ENCODE results near the gene SYNDIG1.

Gene SYNDIG1

DNA sequence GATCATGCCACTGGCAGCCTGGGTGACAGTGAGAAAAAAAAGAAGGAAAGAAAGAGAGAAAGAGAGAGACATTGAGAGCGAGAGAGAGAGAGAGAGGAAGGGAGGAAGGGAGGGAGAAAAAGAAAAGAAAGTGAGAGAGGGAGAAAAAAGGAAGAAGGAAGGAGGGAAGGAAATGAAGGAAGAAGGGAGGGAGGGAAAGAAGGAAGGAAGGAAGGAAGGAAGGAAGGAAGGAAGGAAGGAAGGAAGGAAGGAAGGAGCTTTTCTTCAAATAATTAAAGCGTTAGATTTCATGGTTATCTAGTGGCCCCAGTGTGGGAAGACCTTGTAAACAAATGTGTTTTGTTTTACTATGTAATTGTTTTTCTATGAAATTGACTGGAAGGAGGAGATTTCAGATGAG is 170.8 kb downstream of the SYNDIG1 start:
- DNase-seq: no peak

GRCh38 chr20:24640686-24641085 is 171.3 kb downstream of the SYNDIG1 start:
- no peak for DNase-seq

- DNase-seq: no peak
These were observed 174.6 kb downstream of the SYNDIG1 start for GRCh38 chr20:24643731-24644626.

- DNase-seq: no peak
These were observed 176.9 kb downstream of the SYNDIG1 start for GRCh38 chr20:24646321-24646720.

GRCh38 chr20:24647713-24648112 is 178.3 kb downstream of the SYNDIG1 start:
- no peak for DNase-seq

GRCh38 chr20:24648481-24648880 is 179.1 kb downstream of the SYNDIG1 start:
- no peak for DNase-seq

DNA sequence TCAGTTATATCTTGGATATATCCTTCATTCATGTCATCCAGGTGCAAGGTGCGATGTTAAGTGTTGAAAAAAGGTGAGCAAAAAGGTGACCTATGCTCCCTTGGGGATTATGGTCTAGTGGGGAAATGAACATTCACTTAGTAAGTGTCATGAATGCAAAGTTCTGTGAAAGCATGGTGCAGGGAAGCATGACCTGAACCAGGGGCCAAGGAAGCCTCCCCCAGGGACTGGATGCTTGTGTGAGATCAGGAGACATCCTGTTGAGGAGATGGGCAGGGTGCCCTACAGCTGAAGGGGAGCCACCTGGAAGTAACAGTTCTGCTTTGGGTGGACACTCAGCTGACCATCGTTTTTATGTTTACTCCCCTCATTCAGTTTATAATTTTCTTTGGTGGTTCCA is 179.5 kb downstream of the SYNDIG1 start:
- DNase-seq: no peak

GRCh38 chr20:24649787-24650490 is 180.5 kb downstream of the SYNDIG1 start:
- no peak for DNase-seq

GRCh38 chr20:24651171-24651975 is 181.9 kb downstream of the SYNDIG1 start:
- no peak for DNase-seq

DNA sequence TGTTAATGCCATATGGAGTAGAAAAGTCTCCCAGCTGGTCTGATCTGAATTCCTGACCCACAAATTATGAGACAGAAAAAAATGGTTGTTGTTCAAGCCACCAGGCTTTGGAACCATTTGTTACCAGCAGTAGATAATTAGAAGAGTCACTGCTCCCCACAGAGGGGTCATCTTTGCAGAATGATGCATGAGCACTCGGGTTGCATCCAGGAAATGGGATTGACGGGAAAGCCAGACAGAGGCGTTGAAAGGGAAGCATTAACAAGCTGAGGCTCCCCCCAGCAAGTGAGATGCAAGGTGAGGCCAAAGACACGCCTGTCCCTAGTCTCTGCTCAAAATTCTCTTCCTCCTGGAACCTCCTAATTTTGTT is 182.5 kb downstream of the SYNDIG1 start:
- DNase-seq: no peak

- DNase-seq: no peak
These were observed 183.9 kb downstream of the SYNDIG1 start for GRCh38 chr20:24653306-24653705.

DNA sequence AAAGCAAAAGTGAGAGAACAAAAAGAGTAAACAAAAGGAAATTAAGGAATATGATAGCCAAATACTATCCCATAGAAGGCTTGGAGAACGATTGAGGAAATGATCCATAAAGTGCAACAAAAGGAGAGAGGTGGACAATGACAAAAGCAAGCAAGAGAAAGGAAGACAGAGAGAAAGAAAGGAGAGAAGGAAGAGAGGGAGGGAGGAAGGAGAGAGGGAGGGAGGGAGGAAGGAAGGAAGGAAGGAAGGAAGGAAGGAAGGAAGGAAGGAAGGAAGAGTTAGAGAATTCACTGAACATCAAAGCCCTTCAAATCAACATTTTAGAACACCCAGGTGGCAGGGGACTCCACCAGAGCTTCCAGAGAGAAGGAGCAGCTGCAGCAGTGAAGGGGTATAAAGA is 185.0 kb downstream of the SYNDIG1 start:
- no peak for DNase-seq

GRCh38 chr20:24656391-24656790 is 187.0 kb downstream of the SYNDIG1 start:
- no peak for DNase-seq

GRCh38 chr20:24657196-24657595 is 187.8 kb downstream of the SYNDIG1 start:
- no peak for DNase-seq

- no peak for DNase-seq
These were observed 188.6 kb downstream of the SYNDIG1 start for GRCh38 chr20:24657878-24658620.

DNA sequence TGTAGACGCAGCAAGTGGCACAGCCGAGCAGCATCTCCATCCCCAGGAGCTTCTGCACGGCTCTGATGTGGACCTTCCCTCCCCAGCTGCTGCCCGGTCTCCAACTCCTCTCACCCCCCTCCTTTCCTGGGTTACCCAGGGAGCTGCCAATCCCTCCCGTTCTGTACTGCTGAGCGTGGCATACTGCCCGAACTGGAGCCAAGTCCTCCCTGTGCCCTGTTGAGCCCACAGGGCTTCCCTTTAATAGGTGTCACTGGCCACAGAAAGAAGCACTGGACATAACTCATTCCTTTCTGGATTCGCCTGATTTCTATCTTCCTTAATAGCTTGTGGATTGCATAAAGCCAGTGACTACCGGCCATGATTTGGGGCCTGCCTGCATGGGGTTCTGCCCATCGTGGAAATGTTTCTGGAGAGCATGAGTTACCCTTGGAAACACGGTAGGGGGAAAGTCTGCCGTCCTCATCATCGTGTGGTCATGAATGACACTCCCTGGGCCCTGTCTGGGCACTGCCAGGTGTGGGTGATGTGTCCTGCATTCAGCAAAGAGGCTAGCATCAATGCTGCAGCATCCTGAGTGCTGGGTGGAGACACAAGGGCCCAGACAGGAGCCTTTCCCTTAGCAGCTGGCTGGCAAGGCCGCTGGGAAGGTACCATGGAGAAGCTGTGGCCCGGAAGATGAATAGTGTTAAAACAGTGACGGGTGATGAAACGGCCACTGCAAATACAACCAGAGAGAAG is 189.7 kb downstream of the SYNDIG1 start:
- DNase-seq: no peak

- DNase-seq: no peak
These were observed 190.4 kb downstream of the SYNDIG1 start for GRCh38 chr20:24659835-24660234.

DNA sequence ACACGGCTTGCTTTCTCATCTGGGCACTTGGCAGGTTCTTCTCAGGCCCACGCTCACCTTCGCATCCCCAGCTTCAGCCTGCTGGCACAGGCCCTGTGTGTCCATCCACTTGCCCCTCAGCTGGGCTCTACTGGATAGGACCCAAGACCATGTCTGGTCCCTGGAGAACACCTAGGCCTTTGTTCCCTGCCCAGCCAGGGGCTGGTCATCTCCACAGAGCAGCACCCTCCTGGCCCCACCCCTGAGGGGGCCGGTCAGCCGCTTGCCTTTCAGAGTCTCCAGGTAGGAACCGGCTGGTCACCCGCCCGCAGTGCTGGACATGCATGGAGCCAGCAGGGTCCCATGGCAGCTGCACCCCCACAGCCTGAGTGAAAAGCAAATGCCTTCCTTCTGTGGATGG is 191.2 kb downstream of the SYNDIG1 start:
- DNase-seq: no peak

GRCh38 chr20:24661255-24661654 is 191.8 kb downstream of the SYNDIG1 start:
- no peak for DNase-seq

- DNase-seq: no peak
These were observed 192.9 kb downstream of the SYNDIG1 start for GRCh38 chr20:24662322-24662721.

GRCh38 chr20:24662752-24663365 is 193.4 kb downstream of the SYNDIG1 start:
- no peak for DNase-seq

- no peak for DNase-seq
These were observed 194.1 kb downstream of the SYNDIG1 start for GRCh38 chr20:24663496-24663895.

All from CD4-positive, alpha-beta T cell treated with Interferon alpha-2 for 1 hour (primary cell).